ENCODE measurements around the gene CASP6. TPM values are rescaled to one million over a fixed set of nuclear protein-coding genes. Genes with fewer than 3 reads are reported as not detected.

The CASP6 gene
- total and polyA plus RNA-seq, 7 donors = 18.2 to 101 (median 41.3) TPM

- Histone ChIP-seq H3K27me3 (no peaks in the 10 kb centered on the region), H3K27ac (no peak overlapping the region), H3K4me1 (no peaks in the 10 kb centered on the region), H3K4me3 (no peak overlapping the region), H3K36me3 (no peaks in the 10 kb centered on the region), H3K9me3 (no peaks in the 10 kb centered on the region)
- WGBS, 2 donors = 82 to 87% methylated on average over 7 of the region's 7 CpGs
- intact Hi-C loops (cut with DNase I) = no loop called here
- no peak for TF ChIP-seq POLR2A (IDR thresholded peaks at IDR 0.05)
- no peak for TF ChIP-seq EP300 (IDR thresholded peaks at IDR 0.05)
- TF ChIP-seq CTCF (IDR thresholded peaks at IDR 0.05) = no peak
- no peak for TF ChIP-seq POLR2AphosphoS5 (IDR thresholded peaks at IDR 0.05)
- no peak for DNase-seq
Observed at GRCh38 chr4:109749388-109750082, 46.3 kb upstream of the CASP6 start.

GRCh38 chr4:109748114-109748513 lies 44.9 kb upstream of the CASP6 start:
- WGBS, 2 donors = 94 to 98% methylated on average over 1 of the region's 1 CpG
- Histone ChIP-seq H3K27ac (no peak overlapping the region), H3K9me3 (no peaks in the 10 kb centered on the region), H3K27me3 (no peaks in the 10 kb centered on the region), H3K36me3 (no peaks in the 10 kb centered on the region), H3K4me1 (no peaks in the 10 kb centered on the region), H3K4me3 (no peak overlapping the region)
- intact Hi-C loops (cut with DNase I) = no loop called here
- TF ChIP-seq CTCF (IDR thresholded peaks at IDR 0.05) (no peak), POLR2A (IDR thresholded peaks at IDR 0.05) (no peak), POLR2AphosphoS5 (IDR thresholded peaks at IDR 0.05) (no peak), EP300 (IDR thresholded peaks at IDR 0.05) (no peak)
- DNase-seq = no peak

GRCh38 chr4:109746728-109747127 lies 43.5 kb upstream of the CASP6 start:
- Histone ChIP-seq H3K9me3 (no peaks in the 10 kb centered on the region), H3K27ac (no peak overlapping the region), H3K4me3 (no peak overlapping the region), H3K27me3 (no peaks in the 10 kb centered on the region), H3K36me3 (no peaks in the 10 kb centered on the region), H3K4me1 (no peaks in the 10 kb centered on the region)
- TF ChIP-seq EP300 (IDR thresholded peaks at IDR 0.05) = no peak
- TF ChIP-seq CTCF (IDR thresholded peaks at IDR 0.05) = no peak
- TF ChIP-seq POLR2A (IDR thresholded peaks at IDR 0.05) = no peak
- TF ChIP-seq POLR2AphosphoS5 (IDR thresholded peaks at IDR 0.05) = no peak
- WGBS, 2 donors = 24 to 81% methylated on average over 2 of the region's 2 CpGs
- no peak for DNase-seq
- intact Hi-C loops (cut with DNase I) = no loop called here

- no peaks in the 10 kb centered on the region for H3K36me3 ChIP-seq
- no peaks in the 10 kb centered on the region for H3K4me1 ChIP-seq
- DNase-seq = no peak
- H3K4me3 ChIP-seq = no peak overlapping the region
- intact Hi-C loops (cut with DNase I) = no loop called here
- no peaks in the 10 kb centered on the region for H3K9me3 ChIP-seq
- H3K27ac ChIP-seq = no peak overlapping the region
- H3K27me3 ChIP-seq = no peaks in the 10 kb centered on the region
- TF ChIP-seq CTCF (IDR thresholded peaks at IDR 0.05) = no peak
Observed at GRCh38 chr4:109745830-109746229, 42.6 kb upstream of the CASP6 start.

GRCh38 chr4:109739547-109739946 lies 36.3 kb upstream of the CASP6 start:
- H3K27me3 ChIP-seq = no peaks in the 10 kb centered on the region
- no peak overlapping the region for H3K4me3 ChIP-seq
- H3K9me3 ChIP-seq = no peaks in the 10 kb centered on the region
- intact Hi-C loops (cut with DNase I) = no loop called here
- WGBS, 2 donors = 90 to 92% methylated on average over 3 of the region's 3 CpGs
- no peak overlapping the region for H3K27ac ChIP-seq
- DNase-seq = no peak
- no peak for TF ChIP-seq POLR2AphosphoS5 (IDR thresholded peaks at IDR 0.05)
- no peak for TF ChIP-seq EP300 (IDR thresholded peaks at IDR 0.05)
- no peak for TF ChIP-seq CTCF (IDR thresholded peaks at IDR 0.05)
- no peak for TF ChIP-seq POLR2A (IDR thresholded peaks at IDR 0.05)
- no peaks in the 10 kb centered on the region for H3K36me3 ChIP-seq
- no peaks in the 10 kb centered on the region for H3K4me1 ChIP-seq
